ENCODE measurements around the gene RABEP1. TPM values are rescaled to one million over a fixed set of nuclear protein-coding genes. Genes with fewer than 3 reads are reported as not detected.
A peak's percentile ranks its signal among the peaks of the same experiment; 100 is the strongest.

The RABEP1 gene
- total and polyA plus RNA-seq, 2 donors from 2014 or later = 21.1 to 47.6 TPM

GRCh38 chr17:5309851-5310250 lies 27.8 kb downstream of the RABEP1 start:
- TF ChIP-seq, protein P1, sequence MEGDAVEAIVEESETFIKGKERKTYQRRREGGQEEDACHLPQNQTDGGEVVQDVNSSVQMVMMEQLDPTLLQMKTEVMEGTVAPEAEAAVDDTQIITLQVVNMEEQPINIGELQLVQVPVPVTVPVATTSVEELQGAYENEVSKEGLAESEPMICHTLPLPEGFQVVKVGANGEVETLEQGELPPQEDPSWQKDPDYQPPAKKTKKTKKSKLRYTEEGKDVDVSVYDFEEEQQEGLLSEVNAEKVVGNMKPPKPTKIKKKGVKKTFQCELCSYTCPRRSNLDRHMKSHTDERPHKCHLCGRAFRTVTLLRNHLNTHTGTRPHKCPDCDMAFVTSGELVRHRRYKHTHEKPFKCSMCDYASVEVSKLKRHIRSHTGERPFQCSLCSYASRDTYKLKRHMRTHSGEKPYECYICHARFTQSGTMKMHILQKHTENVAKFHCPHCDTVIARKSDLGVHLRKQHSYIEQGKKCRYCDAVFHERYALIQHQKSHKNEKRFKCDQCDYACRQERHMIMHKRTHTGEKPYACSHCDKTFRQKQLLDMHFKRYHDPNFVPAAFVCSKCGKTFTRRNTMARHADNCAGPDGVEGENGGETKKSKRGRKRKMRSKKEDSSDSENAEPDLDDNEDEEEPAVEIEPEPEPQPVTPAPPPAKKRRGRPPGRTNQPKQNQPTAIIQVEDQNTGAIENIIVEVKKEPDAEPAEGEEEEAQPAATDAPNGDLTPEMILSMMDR (IDR thresholded peaks at IDR 0.05; ENCODE audit: borderline replicate concordance, extremely low read depth, insufficient read depth) = no peak
- Histone ChIP-seq H3K4me3 (ENCODE audit: low read length in 3 of 3) (no peak overlapping the region), H3K9ac (ENCODE audit: low read length in 3 of 3) (no peak overlapping the region), H3K27me3 (ENCODE audit: control insufficient read depth, insufficient read depth, low read length) (no peaks in the 10 kb centered on the region), H3K4me1 (ENCODE audit: control insufficient read depth in 2 of 3, insufficient read depth in 2 of 3, low read depth in 1 of 3, low read length in 3 of 3) (peaks cover 0 to 8% (median 0%) of the 10 kb centered on the region in 3 donors), H3K9me3 (ENCODE audit: control insufficient read depth in 2 of 3, insufficient read depth in 1 of 3, low read length in 3 of 3) (no peaks in the 10 kb centered on the region), H3K36me3 (ENCODE audit: control insufficient read depth in 2 of 3, insufficient read depth in 3 of 3, low read length in 3 of 3) (no peaks in the 10 kb centered on the region), H3K27ac (ENCODE audit: low read depth in 2 of 2, low read length in 2 of 2) (no peak overlapping the region)
- FAIRE-seq (peak; percentile 45), DNase-seq (no peak)
- intact Hi-C loops (cut with DNase I) = no loop called here

- no peak overlapping the region for H3K27ac ChIP-seq (ENCODE audit: low read depth in 2 of 2, low read length in 2 of 2)
Observed at GRCh38 chr17:5325851-5326250, 43.8 kb downstream of the RABEP1 start.

GRCh38 chr17:5329784-5330557 lies 47.9 kb downstream of the RABEP1 start:
- Histone ChIP-seq H3K4me1 (ENCODE audit: control insufficient read depth in 2 of 3, insufficient read depth in 2 of 3, low read depth in 1 of 3, low read length in 3 of 3) (no peaks in the 10 kb centered on the region), H3K9me3 (ENCODE audit: control insufficient read depth in 2 of 3, insufficient read depth in 1 of 3, low read length in 3 of 3) (no peaks in the 10 kb centered on the region), H3K9ac (ENCODE audit: low read length in 3 of 3) (no peak overlapping the region), H3K4me3 (ENCODE audit: low read length in 3 of 3) (no peak overlapping the region), H3K27me3 (ENCODE audit: control insufficient read depth, insufficient read depth, low read length) (no peaks in the 10 kb centered on the region), H3K27ac (ENCODE audit: low read depth in 2 of 2, low read length in 2 of 2) (no peak overlapping the region), H3K36me3 (ENCODE audit: control insufficient read depth in 2 of 3, insufficient read depth in 3 of 3, low read length in 3 of 3) (peaks cover 0 to 5% (median 3%) of the 10 kb centered on the region in 3 donors)
- DNase-seq (no peak), FAIRE-seq (no peak)
- TF ChIP-seq, protein P1 (IDR thresholded peaks at IDR 0.05; ENCODE audit: borderline replicate concordance, extremely low read depth, insufficient read depth) = no peak
- intact Hi-C loops (cut with DNase I) = no loop called here

More at GRCh38 chr17:5325851-5326250, 43.8 kb downstream of the RABEP1 start:
- TF ChIP-seq, protein P1 (IDR thresholded peaks at IDR 0.05; ENCODE audit: borderline replicate concordance, extremely low read depth, insufficient read depth) = no peak
- FAIRE-seq = no peak
- intact Hi-C loops (cut with DNase I) = no loop called here
- no peak for DNase-seq
- H3K36me3 ChIP-seq (ENCODE audit: control insufficient read depth in 2 of 3, insufficient read depth in 3 of 3, low read length in 3 of 3) = peaks cover 0 to 2% (median 0%) of the 10 kb centered on the region in 3 donors
- H3K4me3 ChIP-seq (ENCODE audit: low read length in 3 of 3) = no peak overlapping the region
- H3K9me3 ChIP-seq (ENCODE audit: control insufficient read depth in 2 of 3, insufficient read depth in 1 of 3, low read length in 3 of 3) = no peaks in the 10 kb centered on the region
- H3K9ac ChIP-seq (ENCODE audit: low read length in 3 of 3) = no peak overlapping the region
- no peaks in the 10 kb centered on the region for H3K27me3 ChIP-seq (ENCODE audit: control insufficient read depth, insufficient read depth, low read length)
- H3K4me1 ChIP-seq (ENCODE audit: control insufficient read depth in 2 of 3, insufficient read depth in 2 of 3, low read depth in 1 of 3, low read length in 3 of 3) = no peaks in the 10 kb centered on the region
